ENCODE results near the gene CFAP46. TPM values are rescaled to one million over a fixed set of nuclear protein-coding genes. Genes with fewer than 3 reads are reported as not detected.

Gene CFAP46
- total and polyA plus RNA-seq, 9 donors: 0.22 to 1.1 (median 0.61) TPM

GRCh38 chr10:132787495-132788179 lies 154.7 kb downstream of the CFAP46 start:
- H3K27ac ChIP-seq (ENCODE audit: low read length): no peak overlapping the region
- 1% methylated on average over 63 of the region's 80 CpGs for WGBS (ENCODE audit: insufficient coverage)

DNA sequence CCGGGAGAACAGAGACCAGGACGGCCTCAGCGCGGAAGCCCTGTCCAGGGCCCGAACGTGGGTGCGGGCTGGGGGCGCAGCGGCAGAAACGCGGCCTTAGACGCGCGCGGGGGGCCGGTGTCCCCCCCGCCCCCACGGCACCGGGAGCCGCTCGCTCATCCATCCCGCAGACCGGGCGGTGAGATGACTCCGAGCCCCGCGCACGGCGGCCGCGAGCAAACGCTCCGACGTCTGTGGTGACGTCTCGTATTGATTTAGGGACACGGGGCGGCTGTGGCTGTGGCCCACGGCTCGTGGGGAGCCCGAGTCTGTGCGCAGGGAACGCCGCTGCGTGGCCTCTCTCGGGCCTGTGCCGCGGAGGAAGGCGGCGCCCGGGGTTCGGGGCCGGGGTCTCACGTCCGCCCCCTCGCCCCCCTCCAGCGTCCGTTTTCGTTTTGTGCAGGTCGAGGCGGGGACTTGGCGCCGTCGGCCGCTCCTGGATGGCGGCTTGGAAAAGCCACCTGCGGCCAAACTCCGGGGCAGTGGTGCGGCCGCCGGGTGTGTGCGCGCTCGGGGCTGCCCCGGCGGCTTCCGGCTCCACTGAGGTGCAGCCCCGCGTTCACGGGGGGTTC lies 155.4 kb downstream of the CFAP46 start:
- peaks cover 89% of the 10 kb centered on the region for H3K27me3 ChIP-seq (ENCODE audit: control insufficient read depth, insufficient read depth, low read length)
- H3K9me3 ChIP-seq (replicated peaks; ENCODE audit: control insufficient read depth, low read depth, low read length): no peaks in the 10 kb centered on the region
- WGBS (ENCODE audit: insufficient coverage): 1% methylated on average over 80 of the region's 80 CpGs
- H3K4me1 ChIP-seq (ENCODE audit: control insufficient read depth, insufficient read depth, low read length): peaks cover 15% of the 10 kb centered on the region
- no peak for DNase-seq
- no peak overlapping the region for H3K4me3 ChIP-seq (ENCODE audit: low read length)
- H3K27ac ChIP-seq (ENCODE audit: low read length): no peak overlapping the region
- peaks cover 6% of the 10 kb centered on the region for H3K36me3 ChIP-seq (ENCODE audit: control insufficient read depth, insufficient read depth, low read length)

More at GRCh38 chr10:132787495-132788179, 154.7 kb downstream of the CFAP46 start:
- H3K27me3 ChIP-seq (ENCODE audit: control insufficient read depth, insufficient read depth, low read length): peaks cover 87% of the 10 kb centered on the region
- peaks cover under 1% of the 10 kb centered on the region for H3K36me3 ChIP-seq (ENCODE audit: control insufficient read depth, insufficient read depth, low read length)
- DNase-seq: no peak
- peaks cover 15% of the 10 kb centered on the region for H3K4me1 ChIP-seq (ENCODE audit: control insufficient read depth, insufficient read depth, low read length)
- H3K4me3 ChIP-seq (ENCODE audit: low read length): no peak overlapping the region
- no peaks in the 10 kb centered on the region for H3K9me3 ChIP-seq (replicated peaks; ENCODE audit: control insufficient read depth, low read depth, low read length)

GRCh38 chr10:132786476-132786883 lies 155.9 kb downstream of the CFAP46 start:
- 2% methylated on average over 58 of the region's 58 CpGs for WGBS (ENCODE audit: insufficient coverage)
- DNase-seq: no peak
- H3K27ac ChIP-seq (ENCODE audit: low read length): no peak overlapping the region
- no peak overlapping the region for H3K4me3 ChIP-seq (ENCODE audit: low read length)
- H3K4me1 ChIP-seq (ENCODE audit: control insufficient read depth, insufficient read depth, low read length): peaks cover 15% of the 10 kb centered on the region
- H3K9me3 ChIP-seq (replicated peaks; ENCODE audit: control insufficient read depth, low read depth, low read length): no peaks in the 10 kb centered on the region
- H3K27me3 ChIP-seq (ENCODE audit: control insufficient read depth, insufficient read depth, low read length): peaks cover 89% of the 10 kb centered on the region
- H3K36me3 ChIP-seq (ENCODE audit: control insufficient read depth, insufficient read depth, low read length): peaks cover 10% of the 10 kb centered on the region

GRCh38 chr10:132785723-132786475 lies 156.5 kb downstream of the CFAP46 start, which contains the start of gene NKX6-2:
Gene NKX6-2 (minus strand): TSS chr10:132786147. CDS start chr10:132785948, 199 bp downstream.
- no peak within 1 kb of the TSS for H3K4me3 ChIP-seq (ENCODE audit: low read length)
- H3K27ac ChIP-seq (ENCODE audit: low read length): no peak within 1 kb of the TSS
- H3K27me3 ChIP-seq (ENCODE audit: control insufficient read depth, insufficient read depth, low read length): peaks cover 87% of the 10 kb centered on the region
- peaks cover 14% of the 10 kb centered on the region for H3K36me3 ChIP-seq (ENCODE audit: control insufficient read depth, insufficient read depth, low read length)
- DNase-seq: no peak
- H3K9me3 ChIP-seq (replicated peaks; ENCODE audit: control insufficient read depth, low read depth, low read length): no peaks in the 10 kb centered on the region
- peaks cover 15% of the 10 kb centered on the region for H3K4me1 ChIP-seq (ENCODE audit: control insufficient read depth, insufficient read depth, low read length)
- under 1% methylated on average over 71 of the region's 119 CpGs for WGBS (ENCODE audit: insufficient coverage)

DNA sequence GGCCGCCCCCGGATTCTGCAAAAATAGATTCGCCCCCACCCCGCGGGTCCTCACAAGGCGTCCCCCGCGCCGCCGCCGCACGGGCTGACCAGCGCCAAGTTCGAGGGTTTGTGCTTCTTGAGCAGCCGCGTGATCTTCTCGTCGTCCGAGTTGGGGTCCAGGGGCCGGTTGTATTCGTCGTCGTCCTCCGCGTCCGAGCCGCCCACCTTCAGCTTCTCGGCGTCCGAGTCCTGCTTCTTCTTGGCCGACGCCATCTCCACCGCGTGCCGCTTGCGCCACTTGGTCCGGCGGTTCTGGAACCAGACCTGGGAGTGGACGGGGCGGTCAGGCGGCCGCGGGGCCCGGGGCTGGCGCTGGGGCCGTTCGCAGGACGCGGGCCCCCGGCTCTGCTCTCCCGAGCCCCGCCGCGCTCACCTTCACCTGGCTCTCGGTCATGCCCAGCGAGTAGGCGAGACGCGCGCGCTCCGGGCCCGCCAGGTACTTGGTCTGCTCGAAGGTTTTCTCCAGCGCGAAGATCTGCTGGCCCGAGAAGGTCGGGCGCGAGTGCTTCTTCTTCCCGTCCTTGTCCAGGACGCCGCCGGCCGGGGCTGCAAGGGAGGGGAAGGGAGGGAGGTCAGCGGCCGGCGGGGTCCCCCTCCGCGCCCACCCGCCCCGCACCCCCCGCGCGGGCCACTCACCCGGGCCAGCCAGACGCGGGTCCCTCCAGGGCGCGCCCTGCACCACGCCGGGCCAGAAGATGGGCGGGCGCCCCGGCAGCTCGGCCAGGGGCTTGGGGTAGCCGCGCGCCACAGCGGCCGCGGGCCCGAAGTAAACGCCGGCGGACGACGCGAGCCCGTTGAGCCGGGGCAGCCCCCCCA lies 157.3 kb downstream of the CFAP46 start:
- H3K27ac ChIP-seq (ENCODE audit: low read length): no peak overlapping the region
- 1% methylated on average over 111 of the region's 111 CpGs for WGBS (ENCODE audit: insufficient coverage)
- peaks cover 14% of the 10 kb centered on the region for H3K36me3 ChIP-seq (ENCODE audit: control insufficient read depth, insufficient read depth, low read length)
- H3K9me3 ChIP-seq (replicated peaks; ENCODE audit: control insufficient read depth, low read depth, low read length): no peaks in the 10 kb centered on the region
- DNase-seq: no peak
- peaks cover 84% of the 10 kb centered on the region for H3K27me3 ChIP-seq (ENCODE audit: control insufficient read depth, insufficient read depth, low read length)
- peaks cover 15% of the 10 kb centered on the region for H3K4me1 ChIP-seq (ENCODE audit: control insufficient read depth, insufficient read depth, low read length)
- H3K4me3 ChIP-seq (ENCODE audit: low read length): no peak overlapping the region

DNA sequence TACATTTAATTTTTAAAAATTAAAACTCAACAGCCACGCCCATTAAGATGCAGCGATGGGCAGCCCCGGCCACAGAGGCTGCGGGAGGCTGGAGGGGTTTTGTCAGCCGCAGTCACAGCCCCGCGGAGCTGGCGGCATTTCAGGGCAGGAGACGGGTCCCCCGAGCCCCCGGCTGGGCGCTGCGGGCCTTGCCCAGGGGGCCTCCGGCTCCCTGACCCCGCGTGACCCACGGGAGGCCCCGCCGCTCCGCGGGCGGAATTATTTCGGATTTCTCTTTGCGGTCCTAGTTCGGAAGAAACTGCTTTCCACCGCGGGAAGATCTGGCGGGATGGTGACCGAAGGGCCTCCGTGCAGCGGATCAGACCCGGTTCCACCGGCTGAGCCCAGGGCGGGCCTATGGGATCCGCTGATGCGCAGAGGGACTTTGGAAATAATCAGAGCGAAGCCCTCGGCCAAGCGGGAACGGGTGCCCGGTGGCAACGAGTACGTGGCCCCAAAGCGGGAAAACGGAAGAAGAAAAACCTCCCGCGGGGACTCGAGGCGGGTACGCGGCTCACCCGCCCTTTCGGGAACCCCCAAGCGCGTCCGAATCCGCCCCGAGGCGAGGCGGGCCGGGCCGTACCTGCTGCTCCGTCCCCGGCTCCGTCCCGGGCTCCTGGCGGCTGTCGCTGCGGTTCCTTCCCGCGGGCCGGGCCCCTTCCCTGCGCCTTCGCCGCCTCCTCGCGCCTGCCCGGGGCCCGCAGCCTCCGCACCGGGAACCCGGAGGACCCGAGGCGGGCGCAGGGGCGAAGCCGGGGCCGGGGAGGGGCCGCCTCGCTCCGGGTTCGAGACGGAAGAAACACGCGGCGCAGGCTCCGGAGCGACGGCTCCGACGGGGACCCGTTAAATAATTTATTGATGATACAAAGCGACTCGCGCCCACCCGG lies 158.2 kb downstream of the CFAP46 start:
- no peak overlapping the region for H3K4me3 ChIP-seq (ENCODE audit: low read length)
- DNase-seq: no peak
- peaks cover 15% of the 10 kb centered on the region for H3K36me3 ChIP-seq (ENCODE audit: control insufficient read depth, insufficient read depth, low read length)
- H3K4me1 ChIP-seq (ENCODE audit: control insufficient read depth, insufficient read depth, low read length): peaks cover 15% of the 10 kb centered on the region
- WGBS (ENCODE audit: insufficient coverage): 12% methylated on average over 105 of the region's 106 CpGs
- no peaks in the 10 kb centered on the region for H3K9me3 ChIP-seq (replicated peaks; ENCODE audit: control insufficient read depth, low read depth, low read length)
- H3K27me3 ChIP-seq (ENCODE audit: control insufficient read depth, insufficient read depth, low read length): peaks cover 77% of the 10 kb centered on the region
- no peak overlapping the region for H3K27ac ChIP-seq (ENCODE audit: low read length)

DNA sequence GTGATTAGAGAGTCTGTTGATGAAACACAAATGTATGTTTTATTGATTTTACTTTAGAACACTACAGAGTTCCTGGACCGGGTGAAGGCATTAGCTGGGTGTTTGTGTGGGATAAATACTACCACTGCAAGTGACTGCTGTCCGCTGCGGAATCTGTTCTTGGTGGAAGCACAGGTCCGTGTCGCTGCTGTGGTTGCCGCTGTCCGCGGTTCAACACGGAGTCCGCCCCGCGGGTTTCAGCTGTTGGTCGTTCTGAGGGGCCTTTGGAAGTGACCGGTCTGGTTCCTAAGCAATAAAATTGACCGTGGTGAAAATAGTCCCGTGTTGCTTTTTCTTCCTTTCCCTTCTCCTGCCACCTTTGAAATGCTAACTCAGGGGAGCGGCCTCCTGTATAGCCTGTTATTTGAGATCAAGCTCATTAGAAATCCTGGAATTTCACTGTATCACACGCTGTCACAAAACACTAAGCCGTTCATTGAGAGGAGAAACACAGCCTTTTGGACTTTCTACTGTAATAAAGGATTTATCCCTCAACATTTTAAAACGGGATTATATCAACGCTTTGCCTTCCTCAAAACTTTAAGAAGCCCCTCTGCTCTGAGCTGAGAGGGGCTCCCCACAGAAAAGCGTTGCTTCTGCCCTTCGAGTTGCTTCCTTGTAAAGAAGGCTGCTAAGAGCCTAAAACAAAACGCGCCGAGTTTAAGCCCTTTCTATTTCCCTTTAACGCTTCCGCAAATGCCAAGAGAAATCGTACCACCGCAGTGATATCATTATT lies 159.0 kb downstream of the CFAP46 start:
- 88% methylated on average over 22 of the region's 30 CpGs for WGBS (ENCODE audit: insufficient coverage)
- no peak for DNase-seq
- Histone ChIP-seq H3K27me3 (ENCODE audit: control insufficient read depth, insufficient read depth, low read length) (peaks cover 69% of the 10 kb centered on the region), H3K27ac (ENCODE audit: low read length) (no peak overlapping the region), H3K4me1 (ENCODE audit: control insufficient read depth, insufficient read depth, low read length) (peaks cover 13% of the 10 kb centered on the region), H3K4me3 (ENCODE audit: low read length) (no peak overlapping the region), H3K9me3 (replicated peaks; ENCODE audit: control insufficient read depth, low read depth, low read length) (no peaks in the 10 kb centered on the region), H3K36me3 (ENCODE audit: control insufficient read depth, insufficient read depth, low read length) (peaks cover 19% of the 10 kb centered on the region)

DNA sequence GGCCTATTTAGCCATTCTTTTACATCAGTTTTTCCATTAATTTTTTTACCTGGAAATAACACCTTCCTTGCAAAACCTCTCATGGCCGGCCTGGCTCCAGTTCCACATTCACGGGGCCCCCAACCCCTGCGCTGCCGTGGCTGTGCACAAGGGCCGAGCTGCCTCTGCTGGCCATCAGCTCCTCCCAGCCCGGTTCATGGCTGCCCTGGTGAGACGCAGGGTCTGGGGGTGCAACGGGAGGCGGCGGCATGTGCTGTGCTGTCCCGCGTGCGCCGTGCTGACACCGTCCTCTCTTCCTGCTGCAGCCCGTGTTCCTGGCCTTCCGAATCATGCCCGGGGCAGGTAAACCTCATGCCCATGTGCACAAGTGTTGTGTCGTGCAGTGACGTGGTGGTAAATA lies 160.8 kb downstream of the CFAP46 start:
- Histone ChIP-seq H3K9me3 (replicated peaks; ENCODE audit: control insufficient read depth, low read depth, low read length) (no peaks in the 10 kb centered on the region), H3K27ac (ENCODE audit: low read length) (no peak overlapping the region), H3K27me3 (ENCODE audit: control insufficient read depth, insufficient read depth, low read length) (peaks cover 52% of the 10 kb centered on the region), H3K4me1 (ENCODE audit: control insufficient read depth, insufficient read depth, low read length) (peaks cover 5% of the 10 kb centered on the region), H3K4me3 (ENCODE audit: low read length) (no peak overlapping the region), H3K36me3 (ENCODE audit: control insufficient read depth, insufficient read depth, low read length) (peaks cover 19% of the 10 kb centered on the region)
- 93% methylated on average over 20 of the region's 20 CpGs for WGBS (ENCODE audit: insufficient coverage)
- no peak for DNase-seq

All from muscle of leg (tissue), 11 donors.